ENCODE data around the gene SYPL1. TPM values are rescaled to one million over a fixed set of nuclear protein-coding genes. Genes with fewer than 3 reads are reported as not detected.

SYPL1 gene
- total and polyA plus RNA-seq, 7 experiments from 2014 or later, result 37.5 to 106 (median 49.4) TPM

DNA sequence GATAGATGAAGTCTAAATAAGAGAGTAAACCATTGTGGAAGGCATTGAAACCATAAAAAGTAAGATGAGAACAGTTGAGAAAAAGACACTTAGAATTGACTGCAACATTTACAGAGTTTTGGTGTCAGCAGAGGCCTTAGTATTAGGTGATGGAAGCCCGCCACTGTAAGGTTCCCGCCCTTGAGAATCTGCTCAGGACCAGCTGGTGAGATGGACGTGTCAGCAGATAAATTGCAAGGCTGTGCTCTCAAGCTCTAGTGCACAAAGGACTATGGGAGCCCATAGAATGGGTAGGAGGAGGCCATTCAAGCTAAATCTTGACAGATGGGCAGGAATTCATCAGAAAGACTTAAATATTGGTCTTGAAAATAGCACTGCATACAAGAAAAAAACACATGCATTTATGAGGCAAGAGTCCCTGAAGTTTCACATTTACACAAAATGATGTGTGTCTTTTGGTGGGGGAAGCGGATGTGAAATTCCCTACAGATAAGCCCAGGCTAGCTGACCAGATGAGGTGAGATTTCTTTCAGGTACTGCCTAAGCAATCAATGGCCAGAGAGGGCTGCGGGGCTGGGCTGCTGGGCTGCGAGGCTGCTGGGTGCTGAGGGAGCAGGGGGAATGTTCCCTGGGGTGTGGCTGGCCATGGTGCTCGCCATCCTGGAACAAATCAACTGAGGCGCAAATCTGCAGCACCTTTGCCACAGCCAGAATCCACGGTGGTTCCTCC, 42.5 kb downstream of the SYPL1 start:
- Mint-ChIP-seq H3K27me3 (no peaks in the 10 kb centered on the region), H3K36me3 (no peaks in the 10 kb centered on the region), H3K4me1 (peaks cover 37 to 65% (median 55%) of the 10 kb centered on the region in 7 donors), H3K27ac (peak overlapping the region; percentile 5 to 94 (median 56)), H3K4me3 (peak overlapping the region in 4 of 10 donors; percentile 18 to 51 (median 40)), H3K9me3 (no peaks in the 10 kb centered on the region)
- Histone ChIP-seq H3K9me3 (ENCODE audit: control insufficient read depth in 2 of 3, low read length in 3 of 3) (no peaks in the 10 kb centered on the region), H3K27me3 (ENCODE audit: control insufficient read depth in 2 of 2, insufficient read depth in 2 of 2, low read length in 2 of 2) (no peaks in the 10 kb centered on the region), H3K36me3 (ENCODE audit: control insufficient read depth in 2 of 3, insufficient read depth in 3 of 3, low read length in 3 of 3) (no peaks in the 10 kb centered on the region), H3K27ac (ENCODE audit: low read depth, low read length) (no peak overlapping the region), H3K4me3 (ENCODE audit: low read length) (no peak overlapping the region), H3K4me1 (ENCODE audit: control insufficient read depth in 2 of 2, insufficient read depth in 2 of 2, low read length in 2 of 2) (peaks cover 26 to 48% of the 10 kb centered on the region in 2 donors)
- ATAC-seq (no peak), DNase-seq (no peak)
- POLR2A ChIA-PET, result interaction anchor here (0.8 to 9.0 kb wide), 3 partner anchors 10 to 47 kb away, joined by 4 to 143 read pairs (median 9); partner anchors contain the start of gene SYPL1
- intact Hi-C loops (cut with micrococcal nuclease), result loop anchor here (2.0 to 10.0 kb wide), 4 partner anchors 15 to 277 kb away; partner anchors contain the start of gene NAMPT (in 1 of the 2)
- CTCF ChIA-PET, result interaction anchor here (0.7 kb wide), 1 partner anchor 84 kb away, joined by 3 read pairs; no protein-coding TSS in a partner anchor

DNA sequence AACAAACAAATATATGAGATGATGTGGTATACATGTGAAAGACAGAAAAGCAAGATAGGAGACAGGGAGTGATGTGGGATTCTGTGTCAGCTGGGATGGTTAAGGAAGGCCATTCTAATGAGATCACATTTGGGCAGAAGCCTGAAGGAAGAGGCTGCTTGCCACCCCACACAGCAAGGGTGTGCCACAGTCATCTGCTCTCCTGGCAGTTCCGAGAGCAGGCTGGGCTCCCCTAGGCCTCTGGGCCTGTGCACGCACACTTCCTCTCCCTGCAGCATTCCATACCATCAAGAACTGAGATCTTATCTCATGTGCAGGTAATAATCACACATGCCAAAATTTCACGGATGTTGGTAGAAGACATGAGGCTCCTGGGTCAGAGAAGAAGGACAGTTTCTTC, 43.1 kb downstream of the SYPL1 start:
- Mint-ChIP-seq H3K9me3 (no peaks in the 10 kb centered on the region), H3K27me3 (no peaks in the 10 kb centered on the region), H3K36me3 (no peaks in the 10 kb centered on the region), H3K27ac (peak overlapping the region in 8 of 9 donors; percentile 5 to 84 (median 66)), H3K4me1 (peaks cover 33 to 58% (median 51%) of the 10 kb centered on the region in 7 donors), H3K4me3 (peak overlapping the region in 2 of 10 donors; percentile 18 to 43)
- no peaks in the 10 kb centered on the region for H3K9me3 ChIP-seq (ENCODE audit: control insufficient read depth in 2 of 3, low read length in 3 of 3)
- H3K27me3 ChIP-seq (ENCODE audit: control insufficient read depth in 2 of 2, insufficient read depth in 2 of 2, low read length in 2 of 2), result no peaks in the 10 kb centered on the region
- DNase-seq, result no peak
- POLR2A ChIA-PET, result interaction anchor here (0.6 to 9.0 kb wide), 3 partner anchors 43 to 1652 kb away, joined by 3 to 143 read pairs (median 3); partner anchors contain the start of gene SYPL1
- H3K4me3 ChIP-seq (ENCODE audit: low read length), result no peak overlapping the region
- no peaks in the 10 kb centered on the region for H3K36me3 ChIP-seq (ENCODE audit: control insufficient read depth in 2 of 3, insufficient read depth in 3 of 3, low read length in 3 of 3)
- H3K4me1 ChIP-seq (ENCODE audit: control insufficient read depth in 2 of 2, insufficient read depth in 2 of 2, low read length in 2 of 2), result peaks cover 26 to 41% of the 10 kb centered on the region in 2 donors
- intact Hi-C loops (cut with micrococcal nuclease), result no loop called here
- CTCF ChIA-PET, result interaction anchor here (0.7 kb wide), 2 partner anchors 10 to 31 kb away, joined by 3 to 4 read pairs; no protein-coding TSS in a partner anchor
- H3K27ac ChIP-seq (ENCODE audit: low read depth, low read length), result no peak overlapping the region
- no peak for ATAC-seq

DNA sequence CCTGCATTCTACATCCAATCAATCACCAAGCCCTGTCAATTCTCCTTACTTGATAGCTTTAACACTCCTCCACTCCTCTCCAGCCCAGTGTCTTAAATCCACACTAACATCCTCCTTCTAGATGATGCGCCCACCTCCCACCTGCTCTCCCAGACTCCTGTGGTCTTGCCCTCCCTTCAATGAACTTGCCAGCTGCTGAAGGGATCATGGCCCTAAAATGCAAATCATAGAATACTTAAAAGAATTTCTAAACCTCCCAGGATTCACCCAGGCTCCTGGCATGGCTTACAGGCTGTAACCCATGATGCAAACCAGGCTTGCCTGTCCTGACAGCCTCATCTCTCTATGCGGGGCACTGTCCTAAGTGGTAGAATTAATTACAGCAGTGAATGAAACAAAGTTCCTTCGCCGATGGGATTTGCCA, 43.6 kb downstream of the SYPL1 start:
- no peaks in the 10 kb centered on the region for H3K9me3 ChIP-seq (ENCODE audit: control insufficient read depth in 2 of 3, low read length in 3 of 3)
- DNase-seq, result no peak
- H3K36me3 Mint-ChIP-seq, result no peaks in the 10 kb centered on the region
- H3K27me3 Mint-ChIP-seq, result no peaks in the 10 kb centered on the region
- no peak for ATAC-seq
- intact Hi-C loops (cut with micrococcal nuclease), result no loop called here
- H3K4me3 Mint-ChIP-seq, result peak overlapping the region in 1 of 10 donors; percentile 9
- ChIA-PET POLR2A (interaction anchor here (0.6 to 9.0 kb wide), 3 partner anchors 44 to 1652 kb away, joined by 3 to 143 read pairs (median 3); partner anchors contain the start of gene SYPL1), CTCF (interaction anchor here (0.7 to 1.3 kb wide), 3 partner anchors 10 to 88 kb away, joined by 3 to 4 read pairs (median 3); no protein-coding TSS in a partner anchor)
- H3K27ac ChIP-seq (ENCODE audit: low read depth, low read length), result no peak overlapping the region
- no peaks in the 10 kb centered on the region for H3K27me3 ChIP-seq (ENCODE audit: control insufficient read depth in 2 of 2, insufficient read depth in 2 of 2, low read length in 2 of 2)
- no peak overlapping the region for H3K4me3 ChIP-seq (ENCODE audit: low read length)
- H3K4me1 Mint-ChIP-seq, result peaks cover 29 to 57% (median 50%) of the 10 kb centered on the region in 7 donors
- H3K4me1 ChIP-seq (ENCODE audit: control insufficient read depth in 2 of 2, insufficient read depth in 2 of 2, low read length in 2 of 2), result peaks cover 26 to 37% of the 10 kb centered on the region in 2 donors
- H3K36me3 ChIP-seq (ENCODE audit: control insufficient read depth in 2 of 3, insufficient read depth in 3 of 3, low read length in 3 of 3), result no peaks in the 10 kb centered on the region
- no peaks in the 10 kb centered on the region for H3K9me3 Mint-ChIP-seq
- H3K27ac Mint-ChIP-seq, result peak overlapping the region in 7 of 9 donors; percentile 5 to 84 (median 56)

DNA sequence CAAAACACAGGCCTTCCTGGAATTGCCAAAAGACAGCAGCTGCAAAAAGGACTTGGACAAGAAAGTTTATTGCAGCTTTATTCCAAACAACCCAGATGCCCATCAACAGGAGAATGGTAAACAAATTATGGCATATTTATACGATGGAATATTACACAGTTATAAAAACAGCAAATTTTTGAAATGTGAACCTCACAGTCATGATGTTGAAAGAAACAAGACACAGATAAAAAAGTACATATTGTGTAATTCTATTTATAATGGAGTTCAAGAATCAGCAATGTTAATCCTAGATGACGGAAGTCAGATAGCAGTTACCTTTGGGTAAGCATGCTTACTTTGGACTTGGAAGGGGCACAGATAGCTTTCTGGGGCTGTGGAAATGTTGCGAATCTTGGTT, 44.4 kb downstream of the SYPL1 start:
- Mint-ChIP-seq H3K36me3 (no peaks in the 10 kb centered on the region), H3K4me1 (peaks cover 33 to 57% (median 49%) of the 10 kb centered on the region in 7 donors), H3K27ac (peak overlapping the region in 1 of 9 donors; percentile 56), H3K27me3 (no peaks in the 10 kb centered on the region), H3K4me3 (no peak overlapping the region), H3K9me3 (no peaks in the 10 kb centered on the region)
- Histone ChIP-seq H3K27me3 (ENCODE audit: control insufficient read depth in 2 of 2, insufficient read depth in 2 of 2, low read length in 2 of 2) (no peaks in the 10 kb centered on the region), H3K27ac (ENCODE audit: low read depth, low read length) (no peak overlapping the region), H3K36me3 (ENCODE audit: control insufficient read depth in 2 of 3, insufficient read depth in 3 of 3, low read length in 3 of 3) (no peaks in the 10 kb centered on the region), H3K4me1 (ENCODE audit: control insufficient read depth in 2 of 2, insufficient read depth in 2 of 2, low read length in 2 of 2) (peaks cover 20 to 28% of the 10 kb centered on the region in 2 donors), H3K4me3 (ENCODE audit: low read length) (no peak overlapping the region), H3K9me3 (ENCODE audit: control insufficient read depth in 2 of 3, low read length in 3 of 3) (no peaks in the 10 kb centered on the region)
- DNase-seq, result no peak
- no peak for ATAC-seq
- intact Hi-C loops (cut with micrococcal nuclease), result no loop called here
- ChIA-PET POLR2A (interaction anchor here (9.0 kb wide), 1 partner anchor 45 kb away, joined by 143 read pairs; the partner anchor contains the start of gene SYPL1), CTCF (interaction anchor here (1.0 to 1.3 kb wide), 2 partner anchors 10 to 88 kb away, joined by 3 to 4 read pairs; no protein-coding TSS in a partner anchor)

DNA sequence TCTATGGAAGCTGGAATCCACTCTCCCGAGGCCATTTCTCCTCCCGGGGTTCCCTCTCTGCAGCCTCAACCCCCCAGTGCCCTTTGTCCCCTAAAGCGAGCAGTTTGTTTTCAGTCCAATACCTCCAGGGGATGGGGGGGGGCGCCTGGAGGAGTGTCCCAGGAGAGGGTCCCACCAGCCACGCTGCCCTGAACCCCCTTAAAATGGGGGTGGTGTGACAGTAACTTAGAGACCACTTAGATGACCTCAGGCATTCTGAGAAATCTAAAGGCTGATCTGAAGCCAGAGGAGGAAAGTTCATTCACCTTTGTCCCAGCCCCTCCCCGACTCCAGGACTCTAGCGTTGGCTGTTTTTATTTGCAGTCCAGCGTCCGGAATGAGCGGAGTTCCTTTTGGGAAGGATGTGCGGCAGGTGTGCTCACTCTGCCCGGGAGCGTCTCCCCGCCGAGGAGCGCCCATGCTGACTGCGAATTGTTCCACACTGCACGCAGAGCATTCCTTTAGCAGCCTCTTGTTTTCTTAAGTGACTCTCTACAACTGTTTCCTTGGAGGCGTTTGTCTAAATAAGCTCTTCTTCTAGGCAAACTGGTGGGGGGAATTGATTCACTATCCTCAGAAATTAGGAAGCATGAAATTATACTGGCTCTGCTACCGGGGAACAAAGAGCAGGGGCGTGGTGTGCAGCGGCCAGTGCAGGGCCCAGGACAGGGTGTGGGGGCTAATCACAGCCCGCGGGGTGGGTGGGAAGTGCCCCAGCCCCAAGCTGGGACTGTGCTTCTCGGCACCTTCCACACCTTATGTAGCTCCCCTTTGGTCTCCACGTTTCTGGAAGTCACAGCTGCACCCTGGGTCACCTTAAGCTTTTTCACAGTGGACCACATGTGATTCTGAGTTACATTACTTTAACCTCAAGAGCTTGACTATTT, 46.3 kb downstream of the SYPL1 start:
- peaks cover 4 to 10% of the 10 kb centered on the region in 2 donors for H3K4me1 ChIP-seq (ENCODE audit: control insufficient read depth in 2 of 2, insufficient read depth in 2 of 2, low read length in 2 of 2)
- ATAC-seq (no peak), DNase-seq (no peak)
- peak overlapping the region in 1 of 9 donors; percentile 7 for H3K27ac Mint-ChIP-seq
- H3K27me3 ChIP-seq (ENCODE audit: control insufficient read depth in 2 of 2, insufficient read depth in 2 of 2, low read length in 2 of 2), result no peaks in the 10 kb centered on the region
- H3K36me3 Mint-ChIP-seq, result no peaks in the 10 kb centered on the region
- no peak overlapping the region for H3K4me3 Mint-ChIP-seq
- H3K36me3 ChIP-seq (ENCODE audit: control insufficient read depth in 2 of 3, insufficient read depth in 3 of 3, low read length in 3 of 3), result no peaks in the 10 kb centered on the region
- ChIA-PET CTCF (interaction anchor here (1.2 to 1.6 kb wide), 2 partner anchors 47 to 88 kb away, joined by 3 read pairs; no protein-coding TSS in a partner anchor), POLR2A (interaction anchor here (1.1 kb wide), 1 partner anchor 47 kb away, joined by 4 read pairs; the partner anchor contains the start of gene SYPL1)
- no peaks in the 10 kb centered on the region for H3K9me3 ChIP-seq (ENCODE audit: control insufficient read depth in 2 of 3, low read length in 3 of 3)
- intact Hi-C loops (cut with micrococcal nuclease), result no loop called here
- H3K9me3 Mint-ChIP-seq, result no peaks in the 10 kb centered on the region
- no peak overlapping the region for H3K27ac ChIP-seq (ENCODE audit: low read depth, low read length)
- peaks cover 22 to 40% (median 34%) of the 10 kb centered on the region in 7 donors for H3K4me1 Mint-ChIP-seq
- H3K4me3 ChIP-seq (ENCODE audit: low read length), result no peak overlapping the region
- no peaks in the 10 kb centered on the region for H3K27me3 Mint-ChIP-seq

Data from naive thymus-derived CD4-positive, alpha-beta T cell (primary cell).